Glutamatergic neuron (in vitro differentiated cells): ENCODE measurements around the gene DDO. TPM values are rescaled to one million over a fixed set of nuclear protein-coding genes. Genes with fewer than 3 reads are reported as not detected.

Source experiments
- DNase-seq: peaks from one replicate; pipeline ENCODE4 v3.0.0; 2022
- H3K27ac Mint-ChIP-seq: one replicate; pipeline ENCODE4 v1.8.0; 2020; ENCODE audit warnings: mild to moderate bottlenecking, mixed read lengths, inconsistent platforms; ENCODE audit not compliant: unreplicated experiment
- H3K27me3 Mint-ChIP-seq: one replicate; pipeline ENCODE4 v1.8.0; 2020; ENCODE audit warnings: mild to moderate bottlenecking, moderate library complexity, mixed read lengths, inconsistent platforms; ENCODE audit not compliant: unreplicated experiment
- H3K36me3 Mint-ChIP-seq: one replicate; pipeline ENCODE4 v1.8.0; 2020; ENCODE audit warnings: mild to moderate bottlenecking, mixed read lengths, inconsistent platforms; ENCODE audit not compliant: unreplicated experiment
- H3K4me1 Mint-ChIP-seq: one replicate; pipeline ENCODE4 v1.8.0; 2020; ENCODE audit warnings: mild to moderate bottlenecking, low read depth, mixed read lengths, inconsistent platforms; ENCODE audit not compliant: unreplicated experiment
- H3K4me3 Mint-ChIP-seq: one replicate; pipeline ENCODE4 v1.8.0; 2020; ENCODE audit warnings: mild to moderate bottlenecking, mixed read lengths, inconsistent platforms; ENCODE audit not compliant: unreplicated experiment
- H3K9me3 Mint-ChIP-seq: one replicate; pipeline ENCODE4 v1.8.0; 2020; ENCODE audit warnings: mild to moderate bottlenecking, moderate library complexity, mixed read lengths, inconsistent platforms; ENCODE audit not compliant: unreplicated experiment
- total RNA-seq: library from RNA; stranded (reverse); fragmentation: NEBNext Ultra II Directional; extraction: Animal tissue kit (Norgen Biotek cat#: 25700); gene quantifications from one replicate; pipeline ENCODE4 v1.2.1, GENCODE V29; 2021; ENCODE audit not compliant: unreplicated experiment
- TF ChIP-seq, protein P1 (sequence below): fragments of 200-600 bp; sonication (generic); IDR thresholded peaks from one replicate; pipeline ENCODE4 v1.5.0; 2021; ENCODE audit not compliant: partially characterized antibody, unreplicated experiment

The DDO gene
- total RNA-seq, 1 donor from 2014 or later, result not detected

DNA sequence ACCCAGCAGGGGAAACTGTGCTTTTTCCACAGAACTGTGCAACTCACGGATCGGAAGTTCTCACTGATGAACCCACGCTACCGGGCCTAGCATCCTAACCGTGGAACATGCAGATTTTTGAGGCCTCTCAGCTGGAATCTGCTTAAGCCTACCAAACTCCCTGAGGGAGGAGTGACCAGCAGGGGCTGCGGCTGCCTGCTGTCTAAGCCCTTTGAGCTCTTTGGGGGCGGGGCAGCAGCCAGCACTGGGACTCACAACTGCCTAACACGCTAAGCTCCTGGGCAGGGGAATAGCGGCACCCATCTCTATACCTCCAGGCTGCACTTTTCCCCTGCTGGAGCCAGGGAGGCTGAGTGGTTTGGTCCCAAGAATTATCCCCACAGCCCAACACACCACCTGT, 36.8 kb downstream of the DDO start:
- TF ChIP-seq, protein P1, sequence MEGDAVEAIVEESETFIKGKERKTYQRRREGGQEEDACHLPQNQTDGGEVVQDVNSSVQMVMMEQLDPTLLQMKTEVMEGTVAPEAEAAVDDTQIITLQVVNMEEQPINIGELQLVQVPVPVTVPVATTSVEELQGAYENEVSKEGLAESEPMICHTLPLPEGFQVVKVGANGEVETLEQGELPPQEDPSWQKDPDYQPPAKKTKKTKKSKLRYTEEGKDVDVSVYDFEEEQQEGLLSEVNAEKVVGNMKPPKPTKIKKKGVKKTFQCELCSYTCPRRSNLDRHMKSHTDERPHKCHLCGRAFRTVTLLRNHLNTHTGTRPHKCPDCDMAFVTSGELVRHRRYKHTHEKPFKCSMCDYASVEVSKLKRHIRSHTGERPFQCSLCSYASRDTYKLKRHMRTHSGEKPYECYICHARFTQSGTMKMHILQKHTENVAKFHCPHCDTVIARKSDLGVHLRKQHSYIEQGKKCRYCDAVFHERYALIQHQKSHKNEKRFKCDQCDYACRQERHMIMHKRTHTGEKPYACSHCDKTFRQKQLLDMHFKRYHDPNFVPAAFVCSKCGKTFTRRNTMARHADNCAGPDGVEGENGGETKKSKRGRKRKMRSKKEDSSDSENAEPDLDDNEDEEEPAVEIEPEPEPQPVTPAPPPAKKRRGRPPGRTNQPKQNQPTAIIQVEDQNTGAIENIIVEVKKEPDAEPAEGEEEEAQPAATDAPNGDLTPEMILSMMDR, result no peak
- peak; percentile 26 for DNase-seq
- H3K4me3 Mint-ChIP-seq, result no peak overlapping the region
- peaks cover 10% of the 10 kb centered on the region for H3K36me3 Mint-ChIP-seq
- H3K27ac Mint-ChIP-seq, result no peak overlapping the region
- H3K9me3 Mint-ChIP-seq, result no peaks in the 10 kb centered on the region
- H3K27me3 Mint-ChIP-seq, result no peaks in the 10 kb centered on the region
- no peaks in the 10 kb centered on the region for H3K4me1 Mint-ChIP-seq

DNA sequence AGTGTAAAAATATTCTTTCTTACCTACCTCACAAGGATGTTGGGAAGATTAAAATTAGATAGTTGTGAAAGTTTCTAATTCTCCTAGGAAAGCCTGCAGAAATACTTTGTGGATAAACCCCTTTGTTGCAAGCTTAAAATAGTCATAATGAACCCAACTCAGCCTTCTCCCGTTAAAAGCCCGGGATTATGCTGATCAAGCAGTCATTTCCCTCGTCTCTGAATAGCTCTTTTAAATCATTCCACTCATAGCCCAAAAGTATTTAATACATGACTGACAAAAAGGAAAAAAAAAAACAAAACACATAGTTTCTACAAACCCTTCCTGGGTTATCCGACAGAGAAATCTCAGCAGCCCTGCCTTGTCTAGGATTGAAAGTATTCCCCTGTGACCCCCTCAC, 46.3 kb downstream of the DDO start:
- Mint-ChIP-seq H3K27ac (no peak overlapping the region), H3K4me3 (no peak overlapping the region), H3K4me1 (peaks cover 4% of the 10 kb centered on the region), H3K9me3 (no peaks in the 10 kb centered on the region), H3K27me3 (no peaks in the 10 kb centered on the region), H3K36me3 (no peaks in the 10 kb centered on the region)
- TF ChIP-seq, protein P1, result no peak
- no peak for DNase-seq

DNA sequence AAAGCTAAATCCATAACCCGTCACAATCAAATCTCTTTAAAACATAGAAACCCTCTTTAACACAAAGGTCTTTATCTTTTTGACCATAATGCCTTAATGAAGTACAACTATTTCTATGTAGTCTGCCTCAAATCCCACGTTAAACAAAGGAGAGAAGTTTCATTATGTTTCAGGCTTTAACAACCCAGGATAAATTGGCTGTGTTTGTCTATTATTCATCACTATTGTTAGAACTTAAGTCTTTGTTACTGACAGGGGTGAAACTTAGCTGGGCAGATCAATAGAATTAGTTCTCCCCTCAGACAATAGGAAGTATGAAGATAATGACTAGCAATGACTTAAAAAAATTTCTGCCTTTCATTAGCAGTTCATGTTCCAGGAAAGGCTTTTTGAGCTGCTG, 47.1 kb downstream of the DDO start:
- Mint-ChIP-seq H3K9me3 (no peaks in the 10 kb centered on the region), H3K36me3 (no peaks in the 10 kb centered on the region), H3K27me3 (no peaks in the 10 kb centered on the region), H3K4me1 (peaks cover 4% of the 10 kb centered on the region), H3K4me3 (no peak overlapping the region), H3K27ac (no peak overlapping the region)
- TF ChIP-seq, protein P1, result no peak
- no peak for DNase-seq

DNA sequence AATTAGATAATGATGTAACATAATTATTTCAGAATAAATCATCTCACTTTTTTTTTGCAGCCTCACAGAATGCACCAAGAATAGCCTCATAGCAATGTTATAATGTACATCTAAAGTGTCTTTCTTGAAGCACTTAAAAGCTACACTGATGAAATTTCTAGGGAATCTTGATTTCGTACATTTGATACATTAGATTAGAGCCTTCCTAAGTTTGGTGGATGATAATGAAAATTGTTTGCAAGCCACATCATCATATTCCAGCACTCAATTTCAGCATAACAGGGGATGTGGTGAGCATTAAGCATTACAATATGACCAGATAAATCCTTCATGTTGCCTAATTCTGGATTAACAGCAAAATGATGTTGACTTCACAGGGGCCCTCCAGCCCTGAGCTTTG, 47.5 kb downstream of the DDO start:
- no peak for DNase-seq
- TF ChIP-seq, protein P1, result no peak
- no peaks in the 10 kb centered on the region for H3K27me3 Mint-ChIP-seq
- H3K27ac Mint-ChIP-seq, result no peak overlapping the region
- H3K9me3 Mint-ChIP-seq, result no peaks in the 10 kb centered on the region
- no peak overlapping the region for H3K4me3 Mint-ChIP-seq
- peaks cover 4% of the 10 kb centered on the region for H3K4me1 Mint-ChIP-seq
- no peaks in the 10 kb centered on the region for H3K36me3 Mint-ChIP-seq

DNA sequence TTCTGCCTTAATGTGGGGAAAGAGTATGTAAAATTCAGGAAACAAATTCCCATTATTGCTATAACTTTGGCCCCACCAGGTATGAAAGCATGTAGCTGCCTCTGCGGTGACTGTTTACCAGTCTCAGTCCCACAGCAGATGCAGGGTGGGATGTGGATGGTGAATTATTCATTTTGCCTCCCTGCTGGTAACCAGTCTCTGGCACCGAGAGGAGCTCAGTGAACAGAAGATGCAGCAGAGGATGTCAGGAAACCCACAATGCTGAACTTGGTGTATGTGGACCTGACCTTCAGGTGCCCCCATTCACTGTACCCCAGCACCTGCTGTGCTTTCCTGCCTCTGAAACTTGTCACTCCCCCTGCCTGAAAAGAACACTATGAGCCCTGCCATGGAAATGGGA, 48.4 kb downstream of the DDO start:
- H3K27ac Mint-ChIP-seq, result no peak overlapping the region
- no peaks in the 10 kb centered on the region for H3K9me3 Mint-ChIP-seq
- peaks cover 6% of the 10 kb centered on the region for H3K36me3 Mint-ChIP-seq
- DNase-seq, result no peak
- no peak overlapping the region for H3K4me3 Mint-ChIP-seq
- peaks cover 4% of the 10 kb centered on the region for H3K4me1 Mint-ChIP-seq
- H3K27me3 Mint-ChIP-seq, result no peaks in the 10 kb centered on the region
- TF ChIP-seq, protein P1, result no peak
